Hindlimb muscle (tissue), 1 donor: ENCODE results near the gene BDP1. TPM values are rescaled to one million over a fixed set of nuclear protein-coding genes. Genes with fewer than 3 reads are reported as not detected.

ENCODE experiments used
- polyA plus RNA-seq: library from polyadenylated mRNA; unstranded; fragments of 120-200 nt; gene quantifications from one replicate; pipeline ENCODE4 v1.2.1, GENCODE V29; 2013; ENCODE audit not compliant: insufficient read length

The BDP1 gene
- polyA plus RNA-seq, 1 donor, result 22.0 TPM

Other genes with a start within 250 kb of the BDP1 start
- gene MCCC2, start 131.7 kb downstream of the BDP1 start, polyA plus RNA-seq, result 19.9 TPM